Ishikawa (cell line): ENCODE data around the gene BLOC1S4.

Experiments used
- CEBPB ChIP-seq: IDR thresholded peaks from 2 replicates; pipeline ENCODE4 v1.6.1; 2012
- CREB1 ChIP-seq: IDR thresholded peaks from 2 replicates; pipeline ENCODE4 v1.6.1; 2012; ENCODE audit warnings: low read depth
- EGR1 ChIP-seq: IDR thresholded peaks from 2 replicates; pipeline ENCODE4 v1.6.1; 2012
- EP300 ChIP-seq: IDR thresholded peaks from 2 replicates; pipeline ENCODE4 v1.6.1; 2012; ENCODE audit warnings: borderline replicate concordance
- FOXM1 ChIP-seq: IDR thresholded peaks from 2 replicates; pipeline ENCODE4 v1.6.1; 2012; ENCODE audit warnings: low read depth, borderline replicate concordance
- NFIC ChIP-seq: IDR thresholded peaks from 2 replicates; pipeline ENCODE4 v1.6.1; 2012
- RAD21 ChIP-seq: IDR thresholded peaks from 2 replicates; pipeline ENCODE4 v1.6.1; 2012; ENCODE audit warnings: low read depth
- TAF1 ChIP-seq: IDR thresholded peaks from 2 replicates; pipeline ENCODE4 v1.6.1; 2012; ENCODE audit warnings: low read depth, mild to moderate bottlenecking
- TCF12 ChIP-seq: IDR thresholded peaks from 2 replicates; pipeline ENCODE4 v1.6.1; 2012; ENCODE audit warnings: low read depth
- TEAD4 ChIP-seq: IDR thresholded peaks from 2 replicates; pipeline ENCODE4 v1.6.1; 2012
- YY1 ChIP-seq: IDR thresholded peaks from 2 replicates; pipeline ENCODE4 v1.6.1; 2012; ENCODE audit warnings: low read depth
- ZBTB7A ChIP-seq: IDR thresholded peaks from 2 replicates; pipeline ENCODE4 v1.6.1; 2012; ENCODE audit warnings: low read depth
- TF ChIP-seq, protein P1 (sequence below): IDR thresholded peaks from 2 replicates; pipeline ENCODE4 v1.6.1; 2012
- TF ChIP-seq, protein P2 (sequence below): IDR thresholded peaks from 2 replicates; pipeline ENCODE4 v1.6.1; 2012; ENCODE audit warnings: low read depth, mild to moderate bottlenecking
- TF ChIP-seq, protein P3 (sequence below): IDR thresholded peaks from 2 replicates; pipeline ENCODE4 v1.6.1; 2012

Gene BLOC1S4

DNA sequence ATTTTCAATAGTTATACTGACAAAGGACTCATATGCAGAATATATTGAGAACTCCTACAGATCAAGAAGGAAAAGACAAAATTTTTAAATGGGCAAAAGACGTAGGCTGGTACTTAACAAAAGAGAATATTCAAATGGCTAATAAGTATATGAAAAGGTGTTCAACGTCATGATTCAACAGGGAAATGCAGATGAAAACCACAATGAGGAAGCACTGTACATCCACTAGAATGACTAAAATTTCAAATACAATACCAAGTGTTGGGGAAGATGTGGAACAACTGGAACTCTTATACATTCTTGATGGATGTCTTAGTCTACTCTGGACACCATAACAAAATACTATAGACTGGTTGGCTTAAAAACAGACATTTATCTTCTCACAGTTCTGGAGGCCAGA is 5.0 kb upstream of the BLOC1S4 start:
- no peak for TF ChIP-seq EGR1
- TF ChIP-seq, protein P1, sequence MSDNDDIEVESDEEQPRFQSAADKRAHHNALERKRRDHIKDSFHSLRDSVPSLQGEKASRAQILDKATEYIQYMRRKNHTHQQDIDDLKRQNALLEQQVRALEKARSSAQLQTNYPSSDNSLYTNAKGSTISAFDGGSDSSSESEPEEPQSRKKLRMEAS = no peak
- TF ChIP-seq, protein P2, sequence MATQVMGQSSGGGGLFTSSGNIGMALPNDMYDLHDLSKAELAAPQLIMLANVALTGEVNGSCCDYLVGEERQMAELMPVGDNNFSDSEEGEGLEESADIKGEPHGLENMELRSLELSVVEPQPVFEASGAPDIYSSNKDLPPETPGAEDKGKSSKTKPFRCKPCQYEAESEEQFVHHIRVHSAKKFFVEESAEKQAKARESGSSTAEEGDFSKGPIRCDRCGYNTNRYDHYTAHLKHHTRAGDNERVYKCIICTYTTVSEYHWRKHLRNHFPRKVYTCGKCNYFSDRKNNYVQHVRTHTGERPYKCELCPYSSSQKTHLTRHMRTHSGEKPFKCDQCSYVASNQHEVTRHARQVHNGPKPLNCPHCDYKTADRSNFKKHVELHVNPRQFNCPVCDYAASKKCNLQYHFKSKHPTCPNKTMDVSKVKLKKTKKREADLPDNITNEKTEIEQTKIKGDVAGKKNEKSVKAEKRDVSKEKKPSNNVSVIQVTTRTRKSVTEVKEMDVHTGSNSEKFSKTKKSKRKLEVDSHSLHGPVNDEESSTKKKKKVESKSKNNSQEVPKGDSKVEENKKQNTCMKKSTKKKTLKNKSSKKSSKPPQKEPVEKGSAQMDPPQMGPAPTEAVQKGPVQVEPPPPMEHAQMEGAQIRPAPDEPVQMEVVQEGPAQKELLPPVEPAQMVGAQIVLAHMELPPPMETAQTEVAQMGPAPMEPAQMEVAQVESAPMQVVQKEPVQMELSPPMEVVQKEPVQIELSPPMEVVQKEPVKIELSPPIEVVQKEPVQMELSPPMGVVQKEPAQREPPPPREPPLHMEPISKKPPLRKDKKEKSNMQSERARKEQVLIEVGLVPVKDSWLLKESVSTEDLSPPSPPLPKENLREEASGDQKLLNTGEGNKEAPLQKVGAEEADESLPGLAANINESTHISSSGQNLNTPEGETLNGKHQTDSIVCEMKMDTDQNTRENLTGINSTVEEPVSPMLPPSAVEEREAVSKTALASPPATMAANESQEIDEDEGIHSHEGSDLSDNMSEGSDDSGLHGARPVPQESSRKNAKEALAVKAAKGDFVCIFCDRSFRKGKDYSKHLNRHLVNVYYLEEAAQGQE = no peak
- no peak for TF ChIP-seq CEBPB
- no peak for TF ChIP-seq TCF12
- no peak for TF ChIP-seq TEAD4
- TF ChIP-seq, protein P3, sequence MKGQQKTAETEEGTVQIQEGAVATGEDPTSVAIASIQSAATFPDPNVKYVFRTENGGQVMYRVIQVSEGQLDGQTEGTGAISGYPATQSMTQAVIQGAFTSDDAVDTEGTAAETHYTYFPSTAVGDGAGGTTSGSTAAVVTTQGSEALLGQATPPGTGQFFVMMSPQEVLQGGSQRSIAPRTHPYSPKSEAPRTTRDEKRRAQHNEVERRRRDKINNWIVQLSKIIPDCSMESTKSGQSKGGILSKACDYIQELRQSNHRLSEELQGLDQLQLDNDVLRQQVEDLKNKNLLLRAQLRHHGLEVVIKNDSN = no peak
- TF ChIP-seq FOXM1 = no peak
- no peak for TF ChIP-seq NFIC
- no peak for TF ChIP-seq RAD21
- no peak for TF ChIP-seq ZBTB7A
- no peak for TF ChIP-seq YY1
- TF ChIP-seq CREB1 = no peak
- no peak for TF ChIP-seq EP300

DNA sequence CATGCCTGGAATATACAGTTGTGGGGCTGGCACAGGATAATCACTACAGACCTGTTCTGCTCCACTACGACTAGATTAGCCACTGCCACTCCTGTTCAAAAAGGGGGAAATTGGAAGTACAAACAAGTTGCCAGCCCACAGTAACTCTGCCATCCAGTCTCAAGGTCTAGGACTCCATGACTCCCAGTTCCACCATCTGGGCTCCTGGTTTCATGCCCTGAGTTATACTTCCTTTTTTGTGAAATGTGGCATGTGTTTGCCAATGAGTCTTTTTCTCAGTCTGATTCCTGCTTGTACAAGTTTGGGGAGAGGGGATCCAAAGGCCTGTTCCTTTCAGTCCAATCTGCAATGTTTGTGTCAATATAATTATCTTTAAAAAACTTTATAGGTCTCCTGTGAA is 1.0 kb upstream of the BLOC1S4 start:
- TF ChIP-seq FOXM1 (no peak), CEBPB (no peak), TCF12 (no peak), EGR1 (no peak), YY1 (no peak)
- TF ChIP-seq, protein P1 = no peak
- TF ChIP-seq, protein P3 = no peak

DNA sequence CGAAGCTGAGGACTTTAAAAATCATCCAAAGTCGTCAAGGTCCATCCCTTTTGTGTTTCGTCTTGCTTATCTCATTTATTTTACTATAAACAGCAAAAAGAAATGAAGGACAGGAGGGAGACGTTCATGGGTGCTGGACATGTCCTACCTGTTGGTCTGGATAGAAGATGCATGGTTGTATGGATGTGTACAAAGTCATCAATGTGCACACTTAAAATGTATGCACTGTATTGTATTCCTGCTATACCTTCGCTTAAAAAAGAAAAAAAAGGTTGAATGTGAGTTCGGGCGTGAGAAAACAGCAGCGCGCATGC is 313 bp upstream of the BLOC1S4 start:
- no peak for TF ChIP-seq YY1
- no peak for TF ChIP-seq CEBPB
- TF ChIP-seq EGR1 = no peak
- TF ChIP-seq, protein P2 = no peak
- no peak for TF ChIP-seq TAF1
- no peak for TF ChIP-seq ZBTB7A
- no peak for TF ChIP-seq NFIC
- TF ChIP-seq, protein P3 = no peak
- TF ChIP-seq EP300 = no peak
- TF ChIP-seq CREB1 = no peak
- no peak for TF ChIP-seq TEAD4
- TF ChIP-seq, protein P1 = no peak
- no peak for TF ChIP-seq TCF12
- no peak for TF ChIP-seq RAD21

DNA sequence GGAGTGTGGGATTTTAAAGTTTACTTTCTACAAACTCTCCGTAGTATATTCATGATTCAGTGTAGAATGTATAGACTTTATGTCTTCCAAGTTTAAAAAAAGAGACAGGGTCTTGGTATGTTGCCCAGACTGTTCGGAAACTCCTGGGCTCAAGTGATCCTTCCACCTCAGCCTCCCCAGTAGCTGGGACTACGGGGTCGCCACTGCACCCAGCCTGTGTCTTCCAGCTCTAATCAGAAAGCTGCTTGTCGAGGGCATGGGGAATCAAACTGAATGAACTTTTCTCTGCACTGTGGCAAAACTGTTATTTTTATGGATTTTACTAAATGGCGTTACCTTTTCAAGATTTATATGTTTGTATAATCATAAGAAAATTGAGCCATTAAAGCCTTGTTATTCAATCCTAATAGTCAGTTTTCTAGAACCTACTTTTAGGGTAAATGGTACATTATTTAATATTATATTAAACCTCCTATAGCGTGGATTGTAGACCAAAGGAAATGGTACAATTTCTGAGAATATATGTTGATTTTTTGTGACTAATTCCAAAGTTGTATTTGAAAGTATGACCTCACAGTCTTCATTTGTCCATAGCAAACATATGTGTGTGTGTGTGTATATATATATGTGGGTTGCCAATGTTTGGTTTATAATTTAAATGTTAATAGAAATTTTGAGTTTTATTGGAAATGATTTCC is 1.1 kb downstream of the BLOC1S4 start:
- TF ChIP-seq, protein P1 = no peak
- TF ChIP-seq CEBPB (no peak), EP300 (no peak), TAF1 (no peak), CREB1 (no peak), ZBTB7A (no peak), TEAD4 (no peak), YY1 (no peak), FOXM1 (no peak)
- TF ChIP-seq, protein P2 = no peak
